H1 (cell line): ENCODE data around the gene PDZD4. TPM values are rescaled to one million over a fixed set of nuclear protein-coding genes. Genes with fewer than 3 reads are reported as not detected.

ENCODE experiments used
- CTCF ChIA-PET: fragments of 300-600 bp; sonication (Branson Sonifier 250); formaldehyde crosslinking; loops from one replicate; lab custom pipeline; 2021; ENCODE audit not compliant: partially characterized antibody; lab: Charles Lee
- POLR2A ChIA-PET: fragments of 300-600 bp; sonication (Branson Sonifier 250); formaldehyde crosslinking; loops from one replicate; lab custom pipeline; 2021; ENCODE audit warnings: inconsistent platforms; ENCODE audit not compliant: partially characterized antibody; lab: Charles Lee
- DNase-seq, 2 experiments: peaks; one replicate each; pipeline versions ENCODE4 v3.0.0 to v3.0.0-alpha.2; 2010 to 2022; ENCODE audit warnings: low spot score in 2 of 2, low read depth in 1 of 2, mixed read lengths in 1 of 2
- FAIRE-seq: peaks from 2 replicates; lab custom pipeline; 2011; peaks lifted over from hg19 to GRCh38; lab: Jason Lieb, UNC
- H2AFZ ChIP-seq: 2 replicates; pipeline ENCODE4 v1.8.1; 2012; ENCODE audit warnings: low read length, inconsistent platforms
- H2AK5ac ChIP-seq: 2 replicates; pipeline ENCODE4 v1.6.1; 2013; ENCODE audit warnings: low read depth, low read length
- H2BK120ac ChIP-seq: replicated peaks from 2 replicates; pipeline ENCODE3; 2013; ENCODE audit warnings: low read depth, low read length, inconsistent platforms
- H2BK12ac ChIP-seq: 2 replicates; pipeline ENCODE4 v1.6.1; 2013; ENCODE audit warnings: low read depth, low read length
- H2BK15ac ChIP-seq: 2 replicates; pipeline ENCODE4 v1.6.1; 2013; ENCODE audit warnings: low read length
- H2BK20ac ChIP-seq: 2 replicates; pipeline ENCODE4 v1.6.1; 2013; ENCODE audit warnings: low read length
- H2BK5ac ChIP-seq: 2 replicates; pipeline ENCODE4 v1.6.1; 2013; ENCODE audit warnings: low read depth, low read length
- H3K14ac ChIP-seq: 2 replicates; pipeline ENCODE4 v1.6.1; 2013; ENCODE audit warnings: inconsistent platforms; ENCODE audit not compliant: insufficient read length
- H3K18ac ChIP-seq: 2 replicates; pipeline ENCODE4 v1.6.1; 2013; ENCODE audit warnings: low read length; ENCODE audit errors: extremely low read depth
- H3K23ac ChIP-seq: 2 replicates; pipeline ENCODE4 v1.6.1; 2013; ENCODE audit warnings: inconsistent platforms; ENCODE audit not compliant: insufficient read length
- H3K23me2 ChIP-seq: 2 replicates; pipeline ENCODE4 v1.6.1; 2013; ENCODE audit warnings: low read depth, low read length
- H3K27ac ChIP-seq: 2 replicates; pipeline ENCODE4 v1.6.1; 2011; ENCODE audit warnings: low read depth, low read length, inconsistent platforms
- H3K27me3 ChIP-seq, 4 experiments: replicated peaks in 1 of 4; 1 replicate in 1 of 4; 2 replicates in 3 of 4; pipeline versions ENCODE4 v1.6.1 to v1.8.1; 2011 to 2013; ENCODE audit warnings: low read length in 3 of 4, mild to moderate bottlenecking in 3 of 4, inconsistent platforms in 2 of 4, mixed read lengths in 2 of 4, moderate library complexity in 1 of 4; ENCODE audit not compliant: control insufficient read depth in 3 of 4, insufficient read depth in 3 of 4; ENCODE audit errors: extremely low read depth in 1 of 4
- H3K36me3 ChIP-seq, 4 experiments: 2 replicates each; pipeline versions ENCODE4 v1.6.1 to v1.8.1; 2011 to 2013; ENCODE audit warnings: mild to moderate bottlenecking in 4 of 4, low read length in 3 of 4, moderate library complexity in 2 of 4, control low read depth in 1 of 4, inconsistent platforms in 1 of 4; ENCODE audit not compliant: insufficient read depth in 4 of 4, control insufficient read depth in 2 of 4
- H3K4ac ChIP-seq: replicated peaks from 2 replicates; pipeline ENCODE3; 2013; ENCODE audit warnings: low read length, low read depth, mixed read lengths, inconsistent platforms; ENCODE audit not compliant: insufficient read length
- H3K4me1 ChIP-seq, 4 experiments: replicated peaks in 1 of 4; 1 replicate in 1 of 4; 2 replicates in 3 of 4; pipeline versions ENCODE4 v1.6.1 to v1.8.1; 2011 to 2013; ENCODE audit warnings: low read length in 3 of 4, inconsistent platforms in 2 of 4, mixed read lengths in 1 of 4; ENCODE audit not compliant: insufficient read depth in 4 of 4, control insufficient read depth in 3 of 4
- H3K4me2 ChIP-seq, 2 experiments: 2 replicates each; pipeline versions ENCODE4 v1.6.1 to v1.8.1; 2011 to 2013; ENCODE audit warnings: low read depth in 2 of 2, low read length in 2 of 2, control low read depth in 1 of 2, inconsistent platforms in 1 of 2, mild to moderate bottlenecking in 1 of 2; ENCODE audit not compliant: insufficient read depth in 1 of 2
- H3K4me3 ChIP-seq, 4 experiments: fragments of 200-600, 300-600 bp in 1 of 4; sonication (generic), shearing (Covaris generic), sonication (Bioruptor Twin) in 1 of 4; 2 replicates each; pipeline versions ENCODE4 v1.5.1 to v1.8.1; 2011 to 2016; ENCODE audit warnings: low read length in 4 of 4, low read depth in 3 of 4, control low read depth in 2 of 4, inconsistent platforms in 2 of 4, mild to moderate bottlenecking in 2 of 4, mixed read lengths in 1 of 4, moderate library complexity in 1 of 4; ENCODE audit not compliant: insufficient read depth in 2 of 4; ENCODE audit errors: extremely low read depth in 1 of 4
- H3K56ac ChIP-seq: replicated peaks from 2 replicates; pipeline ENCODE3; 2013; ENCODE audit warnings: low read depth, mild to moderate bottlenecking, mixed read lengths, low read length, inconsistent platforms; ENCODE audit not compliant: insufficient read length
- H3K79me1 ChIP-seq: 2 replicates; pipeline ENCODE4 v1.6.1; 2013; ENCODE audit warnings: low read depth, low read length, control low read depth
- H3K79me2 ChIP-seq, 2 experiments: 2 replicates each; pipeline versions ENCODE4 v1.6.1 to v1.8.1; 2012 to 2013; ENCODE audit warnings: low read length in 2 of 2, mild to moderate bottlenecking in 2 of 2, inconsistent platforms in 1 of 2; ENCODE audit not compliant: insufficient read depth in 2 of 2, control insufficient read depth in 1 of 2
- H3K9ac ChIP-seq, 4 experiments: replicated peaks in 1 of 4; 1 replicate in 1 of 4; 2 replicates in 3 of 4; pipeline versions ENCODE4 v1.6.1 to v1.8.1; 2011 to 2013; ENCODE audit warnings: low read depth in 3 of 4, low read length in 3 of 4, control low read depth in 2 of 4, mild to moderate bottlenecking in 2 of 4, moderate library complexity in 2 of 4, inconsistent platforms in 1 of 4; ENCODE audit errors: extremely low read depth in 1 of 4
- H3K9me3 ChIP-seq, 2 experiments: 2 replicates each; pipeline versions ENCODE4 v1.6.1 to v1.8.1; 2012 to 2013; ENCODE audit warnings: mild to moderate bottlenecking in 2 of 2, moderate library complexity in 2 of 2, control low read depth in 1 of 2, inconsistent platforms in 1 of 2, low read depth in 1 of 2, low read length in 1 of 2, mixed read lengths in 1 of 2; ENCODE audit not compliant: insufficient read depth in 2 of 2
- H4K20me1 ChIP-seq, 2 experiments: replicated peaks in 1 of 2; 2 replicates each; pipeline versions ENCODE3 to v1.8.1; 2011 to 2013; ENCODE audit warnings: inconsistent platforms in 2 of 2, low read length in 2 of 2, mild to moderate bottlenecking in 1 of 2; ENCODE audit not compliant: insufficient read depth in 2 of 2, control insufficient read depth in 1 of 2
- H4K5ac ChIP-seq: 2 replicates; pipeline ENCODE4 v1.6.1; 2013; ENCODE audit warnings: low read length, low read depth, mixed read lengths, inconsistent platforms; ENCODE audit not compliant: insufficient read length
- H4K8ac ChIP-seq: 2 replicates; pipeline ENCODE4 v1.8.0; 2013; ENCODE audit warnings: mild to moderate bottlenecking, moderate library complexity, low read length, inconsistent platforms; ENCODE audit not compliant: insufficient read depth; ENCODE audit errors: extremely low read depth
- H4K91ac ChIP-seq: replicated peaks from 2 replicates; pipeline ENCODE3; 2013; ENCODE audit warnings: low read length, mixed read lengths, inconsistent platforms; ENCODE audit not compliant: insufficient read length
- BACH1 ChIP-seq: IDR thresholded peaks from 2 replicates; pipeline ENCODE4 v1.6.1; 2012; ENCODE audit warnings: low read length, improper control_type of control experiment
- CEBPB ChIP-seq: IDR thresholded peaks from 2 replicates; pipeline ENCODE4 v1.6.1; 2012; ENCODE audit warnings: low read depth, low read length
- CREB1 ChIP-seq: IDR thresholded peaks from 2 replicates; pipeline ENCODE4 v1.6.1; 2012; ENCODE audit warnings: inconsistent platforms
- TAF7 ChIP-seq: optimal IDR thresholded peaks from 2 replicates; pipeline ENCODE3; 2011; ENCODE audit warnings: low read depth, mild to moderate bottlenecking, inconsistent platforms, low read length, moderate library complexity, borderline replicate concordance
- WGBS, 2 experiments: shearing (Covaris generic) in 1 of 2; methylation state at CpG; one replicate each; pipeline versions ENCODE4 v1.1.6 to v1.1.7; 2013 to 2015; ENCODE audit warnings: low lambda C conversion rate in 2 of 2, mixed read lengths in 2 of 2, inconsistent platforms in 1 of 2, low coverage in 1 of 2, missing lambda C conversion rate in 1 of 2; ENCODE audit not compliant: insufficient replicate concordance in 2 of 2, insufficient coverage in 1 of 2, insufficient read length in 1 of 2; ENCODE audit errors: extremely low coverage in 1 of 2, missing lambda C conversion rate in 1 of 2; 5-methylcytosine and 5-hydroxymethylcytosine counted together
- polyA plus RNA-seq, 7 experiments: library from polyadenylated mRNA; depleted of rRNA in 3 of 7; stranded (reverse) in 5 of 7; unstranded in 2 of 7; fragments of >200 nt in 5 of 7; fragments of 200-250 nt in 2 of 7; gene quantifications; 1 replicate in 5 of 7; 2 replicates in 1 of 7; 4 replicates in 1 of 7; pipeline versions ENCODE4 v1.2.1 to v1.2.3, GENCODE V29; 2011 to 2013; ENCODE audit warnings: missing spikeins in 2 of 7, mixed read lengths in 2 of 7
- total RNA-seq: library from RNA; stranded (reverse); fragmentation: NEBNext Ultra II Directional; extraction: Animal tissue kit (Norgen Biotek cat#: 25700); gene quantifications from 2 replicates; pipeline ENCODE4 v1.2.1, GENCODE V29; 2021

Gene PDZD4
- total and polyA plus RNA-seq, 2 of the 8 experiments (the other 6 are each of a cell fraction or from before 2014, with no cell fraction given) = 45.8 to 169 TPM

DNA sequence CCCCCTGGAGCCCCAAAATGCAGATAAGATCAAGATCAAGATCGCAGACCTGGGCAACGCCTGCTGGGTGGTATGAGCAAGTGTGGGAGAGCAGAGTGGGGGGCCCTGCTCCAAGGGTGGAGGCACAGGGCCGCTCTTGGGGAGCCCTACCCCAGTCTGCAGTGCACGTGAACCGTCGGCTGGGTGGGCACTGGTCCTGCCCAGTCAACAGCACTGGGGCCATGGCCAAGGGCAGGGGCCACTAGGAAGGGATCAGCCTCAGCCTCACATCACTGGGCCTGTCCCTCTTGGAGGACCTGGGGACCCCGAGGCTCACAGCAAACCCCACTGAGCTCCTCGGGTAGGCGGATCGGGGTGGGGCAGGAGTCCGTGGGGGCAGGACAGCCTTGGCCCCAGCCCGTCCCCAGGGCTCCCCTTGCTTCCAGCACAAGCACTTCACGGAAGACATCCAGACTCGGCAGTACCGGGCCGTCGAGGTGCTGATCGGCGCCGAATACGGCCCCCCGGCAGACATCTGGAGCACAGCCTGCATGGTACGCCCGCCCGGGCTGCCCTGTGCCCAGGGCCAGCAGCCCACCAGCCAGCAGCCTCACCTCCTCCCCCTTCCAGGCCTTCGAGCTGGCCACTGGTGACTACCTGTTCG lies 45.9 kb downstream of the PDZD4 start:
- no peak overlapping the region for H3K4me3 ChIP-seq
- H4K5ac ChIP-seq = no peak overlapping the region
- H4K20me1 ChIP-seq = peaks cover 0 to 2% of the 10 kb centered on the region in 2 experiments
- no peak overlapping the region for H2BK20ac ChIP-seq
- H3K18ac ChIP-seq = no peak overlapping the region
- H3K23me2 ChIP-seq = no peaks in the 10 kb centered on the region
- H2AFZ ChIP-seq = no peak overlapping the region
- no peak overlapping the region for H2BK5ac ChIP-seq
- no peaks in the 10 kb centered on the region for H3K79me1 ChIP-seq
- no peak overlapping the region for H3K23ac ChIP-seq
- H3K36me3 ChIP-seq = peaks cover 0 to 5% (median 0%) of the 10 kb centered on the region in 4 experiments; a peak in 2 of 8 replicates
- no peak overlapping the region for H4K8ac ChIP-seq
- DNase-seq (no peak), FAIRE-seq (no peak)
- H3K79me2 ChIP-seq = no peaks in the 10 kb centered on the region
- 72% methylated on average over 5 of the region's 27 CpGs; no CpG with 5 or more reads in 1 of the 2 experiments for WGBS, 2 experiments
- no peaks in the 10 kb centered on the region for H3K27me3 ChIP-seq
- H2BK15ac ChIP-seq = no peak overlapping the region
- H3K4me2 ChIP-seq = no peak overlapping the region
- no peak overlapping the region for H3K56ac ChIP-seq
- H2BK120ac ChIP-seq = no peak overlapping the region
- H2AK5ac ChIP-seq = no peak overlapping the region
- no peak overlapping the region for H3K9ac ChIP-seq
- H3K14ac ChIP-seq = no peak overlapping the region
- POLR2A ChIA-PET = interaction anchor here (0.9 to 1.4 kb wide), 3 partner anchors 9 to 27 kb away, joined by 3 to 4 read pairs (median 3); partner anchors contain the start of genes IDH3G and SSR4
- H3K4me1 ChIP-seq = no peaks in the 10 kb centered on the region
- H3K4ac ChIP-seq = no peak overlapping the region
- no peak overlapping the region for H2BK12ac ChIP-seq
- no peaks in the 10 kb centered on the region for H3K9me3 ChIP-seq
- TF ChIP-seq TAF7 (no peak), CEBPB (no peak), BACH1 (no peak), CREB1 (no peak)
- CTCF ChIA-PET = no interaction called here
- H4K91ac ChIP-seq = no peak overlapping the region
- no peak overlapping the region for H3K27ac ChIP-seq
